GM12874 (cell line): ENCODE results near the gene PHGDH.

ENCODE experiments used
- TF ChIP-seq, protein P1 (sequence below): IDR thresholded peaks from 2 replicates; pipeline ENCODE4 v1.5.1; 2011; ENCODE audit warnings: low read depth, mild to moderate bottlenecking, control low read depth, low read length, moderate library complexity; ENCODE audit not compliant: insufficient read depth

Gene PHGDH

DNA sequence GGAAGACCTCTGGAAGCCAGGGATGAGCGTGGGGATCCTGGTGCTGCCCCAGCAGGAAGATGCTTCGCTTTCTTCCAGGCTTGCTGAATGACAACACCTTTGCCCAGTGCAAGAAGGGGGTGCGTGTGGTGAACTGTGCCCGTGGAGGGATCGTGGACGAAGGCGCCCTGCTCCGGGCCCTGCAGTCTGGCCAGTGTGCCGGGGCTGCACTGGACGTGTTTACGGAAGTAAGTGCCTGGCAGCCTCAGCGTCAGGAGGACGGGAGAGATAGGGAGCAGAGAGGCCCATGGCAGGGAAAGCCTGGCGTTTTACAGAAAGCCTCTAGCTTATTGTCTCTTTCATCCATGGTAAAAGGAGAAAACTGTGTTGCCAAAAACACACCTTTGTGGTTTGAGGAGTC, 23.5 kb downstream of the PHGDH start:
- TF ChIP-seq, protein P1, sequence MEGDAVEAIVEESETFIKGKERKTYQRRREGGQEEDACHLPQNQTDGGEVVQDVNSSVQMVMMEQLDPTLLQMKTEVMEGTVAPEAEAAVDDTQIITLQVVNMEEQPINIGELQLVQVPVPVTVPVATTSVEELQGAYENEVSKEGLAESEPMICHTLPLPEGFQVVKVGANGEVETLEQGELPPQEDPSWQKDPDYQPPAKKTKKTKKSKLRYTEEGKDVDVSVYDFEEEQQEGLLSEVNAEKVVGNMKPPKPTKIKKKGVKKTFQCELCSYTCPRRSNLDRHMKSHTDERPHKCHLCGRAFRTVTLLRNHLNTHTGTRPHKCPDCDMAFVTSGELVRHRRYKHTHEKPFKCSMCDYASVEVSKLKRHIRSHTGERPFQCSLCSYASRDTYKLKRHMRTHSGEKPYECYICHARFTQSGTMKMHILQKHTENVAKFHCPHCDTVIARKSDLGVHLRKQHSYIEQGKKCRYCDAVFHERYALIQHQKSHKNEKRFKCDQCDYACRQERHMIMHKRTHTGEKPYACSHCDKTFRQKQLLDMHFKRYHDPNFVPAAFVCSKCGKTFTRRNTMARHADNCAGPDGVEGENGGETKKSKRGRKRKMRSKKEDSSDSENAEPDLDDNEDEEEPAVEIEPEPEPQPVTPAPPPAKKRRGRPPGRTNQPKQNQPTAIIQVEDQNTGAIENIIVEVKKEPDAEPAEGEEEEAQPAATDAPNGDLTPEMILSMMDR, result no peak

DNA sequence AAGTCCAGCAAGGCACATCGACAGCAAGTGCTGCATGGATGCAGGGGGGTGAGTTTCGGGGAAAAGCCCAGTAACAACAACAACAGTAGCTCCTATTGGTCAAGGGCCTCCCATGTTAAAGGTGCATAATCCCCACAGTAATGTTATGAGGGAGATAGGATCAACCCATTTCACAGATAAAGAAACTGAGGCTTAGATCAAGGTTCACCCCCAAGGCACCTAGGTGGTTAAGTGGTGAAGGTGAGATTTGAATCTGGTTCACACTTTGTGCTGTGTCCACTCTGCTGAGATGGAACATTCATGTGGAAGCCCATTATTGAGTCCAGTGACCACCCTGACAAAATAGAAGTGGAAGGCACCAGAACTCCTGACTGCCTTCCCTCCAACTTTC, 24.9 kb downstream of the PHGDH start:
- TF ChIP-seq, protein P1, result no peak

DNA sequence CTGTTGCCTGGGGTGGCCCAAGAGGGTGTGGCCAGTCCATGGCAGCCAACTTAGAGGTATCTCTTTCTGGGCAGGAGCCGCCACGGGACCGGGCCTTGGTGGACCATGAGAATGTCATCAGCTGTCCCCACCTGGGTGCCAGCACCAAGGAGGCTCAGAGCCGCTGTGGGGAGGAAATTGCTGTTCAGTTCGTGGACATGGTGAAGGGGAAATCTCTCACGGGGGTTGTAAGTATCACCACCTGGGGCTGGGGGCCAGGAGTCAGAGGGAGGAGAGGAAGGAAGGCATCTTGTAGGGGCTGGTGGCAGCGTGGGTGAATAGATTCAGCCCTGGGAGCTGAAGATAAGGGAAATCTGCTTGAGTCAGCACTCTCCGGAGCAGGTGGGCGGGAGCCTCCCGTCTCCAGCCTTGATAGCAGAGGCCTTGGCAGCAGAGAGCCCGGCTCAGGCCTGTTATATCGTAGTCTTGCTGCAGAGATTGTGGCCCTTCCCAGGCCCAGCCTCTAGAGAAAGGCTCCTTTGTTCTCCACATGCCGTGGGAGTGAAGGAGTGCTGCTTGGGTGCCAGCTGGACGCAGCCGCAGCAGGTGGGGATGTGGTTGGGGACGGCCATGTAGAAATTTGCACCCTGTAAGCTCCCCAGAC, 25.4 kb downstream of the PHGDH start:
- TF ChIP-seq, protein P1, result no peak

DNA sequence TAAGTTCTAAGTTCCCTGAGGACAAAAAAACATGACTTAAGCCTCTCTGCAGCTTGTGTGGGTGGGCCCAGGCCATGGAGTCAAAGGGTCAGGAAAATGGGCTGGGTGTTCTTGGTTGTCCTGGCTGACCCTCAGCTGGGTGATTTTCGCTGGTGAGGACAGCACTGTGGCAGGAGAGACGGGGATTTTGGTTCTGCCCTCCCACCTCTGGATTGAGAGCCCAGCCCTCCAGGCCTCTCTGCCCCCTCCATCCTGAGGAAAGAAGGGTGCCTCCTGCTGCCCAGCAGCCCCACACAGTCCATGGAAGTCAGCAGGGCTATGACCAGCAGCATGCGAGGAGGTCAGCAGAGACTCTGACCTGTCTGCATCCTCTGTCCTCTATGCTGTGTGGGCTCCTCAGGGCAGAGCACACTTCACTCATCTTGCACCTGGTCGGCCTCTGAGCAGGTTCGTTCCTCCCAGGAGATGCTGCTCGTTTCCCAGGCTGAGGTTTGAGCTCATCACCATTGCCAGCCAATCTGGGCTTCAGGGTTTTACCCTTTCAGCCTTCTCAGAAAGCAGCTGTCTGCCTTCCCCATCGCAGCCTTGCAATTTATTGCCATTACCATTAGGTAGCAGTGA, 26.5 kb downstream of the PHGDH start:
- TF ChIP-seq, protein P1, result no peak

DNA sequence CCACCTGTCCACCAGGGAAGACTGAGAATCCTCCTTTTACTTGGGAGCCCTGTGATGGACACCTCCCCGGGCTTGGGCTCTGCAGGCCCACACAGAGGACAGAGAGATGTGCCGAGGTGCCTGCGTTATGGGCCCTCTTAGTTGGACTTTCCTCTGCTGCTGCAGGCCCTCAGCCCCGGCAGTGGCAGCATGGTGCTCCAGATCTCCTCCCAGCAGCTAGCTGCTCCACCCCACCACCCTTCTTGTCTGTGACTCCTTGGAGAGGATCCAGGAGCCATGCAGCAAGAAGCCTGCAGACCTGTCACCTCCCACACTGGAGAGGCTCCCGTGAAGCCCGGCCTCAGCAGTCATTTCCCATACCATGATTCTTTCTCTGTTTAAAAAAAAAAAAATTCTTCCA, 27.4 kb downstream of the PHGDH start:
- TF ChIP-seq, protein P1, result no peak

DNA sequence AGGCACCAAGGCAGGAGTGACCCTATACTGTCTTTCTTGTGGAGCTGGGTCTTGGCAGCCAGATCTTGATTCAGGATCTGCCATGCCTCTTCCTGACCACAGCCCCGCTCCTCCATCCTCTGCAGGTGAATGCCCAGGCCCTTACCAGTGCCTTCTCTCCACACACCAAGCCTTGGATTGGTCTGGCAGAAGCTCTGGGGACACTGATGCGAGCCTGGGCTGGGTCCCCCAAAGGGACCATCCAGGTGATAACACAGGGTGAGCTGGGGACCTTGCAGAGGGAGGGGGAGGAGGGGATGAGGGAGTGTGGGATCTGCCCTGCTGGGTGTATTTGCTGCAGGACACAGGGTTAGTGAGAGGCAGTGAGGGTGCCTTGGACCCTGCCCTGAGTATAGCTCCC, 28.5 kb downstream of the PHGDH start:
- TF ChIP-seq, protein P1, result no peak

DNA sequence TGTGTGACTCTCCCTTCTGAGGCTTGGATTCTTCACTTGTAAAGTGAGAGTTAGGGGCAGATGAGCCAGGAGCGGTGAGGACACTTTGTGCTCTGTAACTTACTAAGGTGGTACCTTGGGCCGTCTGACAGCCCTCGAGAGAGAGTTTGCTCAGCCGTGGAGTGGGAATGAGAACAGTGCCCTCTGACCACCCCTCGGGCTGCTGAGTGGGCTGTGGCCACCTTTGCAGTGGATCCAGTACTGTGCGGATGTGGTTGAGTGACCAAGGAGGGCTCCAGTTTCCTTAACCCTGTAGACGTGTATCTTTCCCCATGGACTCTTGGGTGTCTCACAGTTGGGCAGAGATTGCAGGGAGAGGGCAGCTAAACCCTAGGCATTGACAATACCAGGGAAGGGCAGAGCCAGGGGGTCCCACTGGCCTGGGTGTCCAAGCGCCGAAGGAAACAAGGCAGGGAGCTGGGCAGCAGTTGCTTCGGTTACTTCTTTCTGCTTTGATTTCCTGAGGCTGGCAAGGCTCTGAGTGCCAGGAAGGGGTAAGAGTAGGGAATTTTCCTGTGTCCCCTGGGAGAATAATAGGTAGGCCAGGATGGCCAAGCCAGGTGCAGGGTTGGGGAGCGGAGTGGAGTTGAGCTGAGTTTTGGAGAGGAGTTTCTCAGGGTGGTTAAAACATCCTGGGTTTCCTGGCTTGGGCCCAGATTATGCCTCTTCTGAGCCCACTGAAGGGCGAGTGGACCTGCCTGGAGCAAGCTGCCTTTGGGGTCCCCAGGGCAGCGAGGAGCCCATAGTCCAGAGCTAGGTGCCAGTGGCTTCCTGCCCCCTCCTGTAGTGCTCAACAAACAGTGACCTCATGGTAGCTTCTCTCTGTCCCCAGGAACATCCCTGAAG, 29.4 kb downstream of the PHGDH start:
- TF ChIP-seq, protein P1, result no peak
